GM19240 (cell line): Measurements from ENCODE around the gene MYOF.

Source experiments
- DNase-seq: peaks from one replicate; pipeline ENCODE4 v3.0.0; 2011; ENCODE audit warnings: low spot score; ENCODE audit not compliant: insufficient read length

The MYOF gene, protein sequence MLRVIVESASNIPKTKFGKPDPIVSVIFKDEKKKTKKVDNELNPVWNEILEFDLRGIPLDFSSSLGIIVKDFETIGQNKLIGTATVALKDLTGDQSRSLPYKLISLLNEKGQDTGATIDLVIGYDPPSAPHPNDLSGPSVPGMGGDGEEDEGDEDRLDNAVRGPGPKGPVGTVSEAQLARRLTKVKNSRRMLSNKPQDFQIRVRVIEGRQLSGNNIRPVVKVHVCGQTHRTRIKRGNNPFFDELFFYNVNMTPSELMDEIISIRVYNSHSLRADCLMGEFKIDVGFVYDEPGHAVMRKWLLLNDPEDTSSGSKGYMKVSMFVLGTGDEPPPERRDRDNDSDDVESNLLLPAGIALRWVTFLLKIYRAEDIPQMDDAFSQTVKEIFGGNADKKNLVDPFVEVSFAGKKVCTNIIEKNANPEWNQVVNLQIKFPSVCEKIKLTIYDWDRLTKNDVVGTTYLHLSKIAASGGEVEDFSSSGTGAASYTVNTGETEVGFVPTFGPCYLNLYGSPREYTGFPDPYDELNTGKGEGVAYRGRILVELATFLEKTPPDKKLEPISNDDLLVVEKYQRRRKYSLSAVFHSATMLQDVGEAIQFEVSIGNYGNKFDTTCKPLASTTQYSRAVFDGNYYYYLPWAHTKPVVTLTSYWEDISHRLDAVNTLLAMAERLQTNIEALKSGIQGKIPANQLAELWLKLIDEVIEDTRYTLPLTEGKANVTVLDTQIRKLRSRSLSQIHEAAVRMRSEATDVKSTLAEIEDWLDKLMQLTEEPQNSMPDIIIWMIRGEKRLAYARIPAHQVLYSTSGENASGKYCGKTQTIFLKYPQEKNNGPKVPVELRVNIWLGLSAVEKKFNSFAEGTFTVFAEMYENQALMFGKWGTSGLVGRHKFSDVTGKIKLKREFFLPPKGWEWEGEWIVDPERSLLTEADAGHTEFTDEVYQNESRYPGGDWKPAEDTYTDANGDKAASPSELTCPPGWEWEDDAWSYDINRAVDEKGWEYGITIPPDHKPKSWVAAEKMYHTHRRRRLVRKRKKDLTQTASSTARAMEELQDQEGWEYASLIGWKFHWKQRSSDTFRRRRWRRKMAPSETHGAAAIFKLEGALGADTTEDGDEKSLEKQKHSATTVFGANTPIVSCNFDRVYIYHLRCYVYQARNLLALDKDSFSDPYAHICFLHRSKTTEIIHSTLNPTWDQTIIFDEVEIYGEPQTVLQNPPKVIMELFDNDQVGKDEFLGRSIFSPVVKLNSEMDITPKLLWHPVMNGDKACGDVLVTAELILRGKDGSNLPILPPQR (N-terminal part only)

DNA sequence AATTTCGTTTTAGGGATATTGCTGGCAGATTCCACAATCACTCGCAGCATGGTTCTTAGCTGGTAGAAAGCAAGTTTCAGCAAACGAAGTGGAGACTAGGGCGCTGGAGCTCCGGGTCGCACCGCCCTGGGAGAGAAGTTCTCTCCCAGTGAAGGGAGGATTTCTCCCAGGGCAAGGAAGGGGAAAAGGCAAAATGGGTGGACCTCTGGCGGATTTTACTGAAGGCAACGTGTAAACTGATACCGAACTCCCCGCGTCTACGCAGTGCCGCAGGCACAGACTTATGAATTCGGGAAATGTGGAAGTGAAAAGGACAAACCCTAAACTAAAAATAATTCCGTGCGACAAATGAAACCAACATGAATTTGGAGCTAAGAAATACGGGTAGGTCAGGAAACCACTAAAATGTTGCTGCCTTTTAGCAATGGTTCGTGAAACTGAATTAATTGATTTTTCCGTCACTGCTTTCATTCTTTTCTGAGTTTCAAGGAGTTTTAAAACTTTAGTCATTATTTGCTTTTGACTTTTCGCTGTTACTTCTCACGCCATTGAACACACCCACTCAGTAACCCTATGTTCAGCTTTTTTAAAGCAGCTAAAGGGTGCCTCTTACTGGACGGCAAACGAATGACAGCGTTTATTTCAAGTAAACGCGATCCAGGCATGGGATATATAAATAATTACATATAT, at the start of gene MYOF:
TSS of gene MYOF (minus strand) at position 190 of the 690 bp plus-strand sequence. CDS start at position 50, 140 bp downstream.
- DNase-seq: no peak

DNA sequence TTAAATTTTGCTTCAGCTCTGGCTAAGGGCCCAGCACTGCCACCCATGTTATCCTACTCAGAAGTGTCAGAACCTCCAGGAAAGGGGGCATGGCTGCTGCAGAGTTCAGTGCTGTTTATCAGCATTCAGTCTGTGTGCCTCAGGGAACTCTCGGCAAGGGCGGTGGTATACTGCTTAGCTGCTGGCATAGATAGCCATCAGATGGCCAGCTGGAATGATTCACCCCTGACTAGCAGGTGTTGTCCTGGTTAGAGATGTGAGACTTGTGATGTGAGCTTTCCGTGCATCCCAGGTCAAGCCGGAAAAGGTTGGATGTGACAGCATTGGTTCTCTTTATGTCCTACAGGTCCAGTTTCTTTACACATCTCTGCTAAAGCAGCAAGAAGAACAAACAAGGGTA, 36.4 kb upstream of the MYOF start:
- no peak for DNase-seq

DNA sequence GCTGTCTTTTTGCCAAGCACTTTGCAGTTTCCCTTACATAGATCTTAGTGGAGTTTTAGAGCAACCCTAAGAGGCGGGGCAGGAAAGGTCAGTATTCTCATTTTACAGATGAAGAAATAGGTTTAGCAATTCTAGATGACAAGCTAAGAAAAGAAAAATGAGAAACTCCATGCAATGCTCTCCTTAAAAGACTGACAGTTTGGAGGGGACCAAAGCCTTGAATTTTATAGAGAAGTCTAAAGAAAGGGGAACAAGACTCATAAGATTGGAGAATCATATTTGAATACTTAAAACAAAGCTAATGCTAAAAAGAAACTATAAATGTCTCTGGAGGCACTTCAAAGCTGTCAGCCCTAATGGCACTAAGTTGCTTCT, 33.9 kb upstream of the MYOF start:
- DNase-seq: no peak

DNA sequence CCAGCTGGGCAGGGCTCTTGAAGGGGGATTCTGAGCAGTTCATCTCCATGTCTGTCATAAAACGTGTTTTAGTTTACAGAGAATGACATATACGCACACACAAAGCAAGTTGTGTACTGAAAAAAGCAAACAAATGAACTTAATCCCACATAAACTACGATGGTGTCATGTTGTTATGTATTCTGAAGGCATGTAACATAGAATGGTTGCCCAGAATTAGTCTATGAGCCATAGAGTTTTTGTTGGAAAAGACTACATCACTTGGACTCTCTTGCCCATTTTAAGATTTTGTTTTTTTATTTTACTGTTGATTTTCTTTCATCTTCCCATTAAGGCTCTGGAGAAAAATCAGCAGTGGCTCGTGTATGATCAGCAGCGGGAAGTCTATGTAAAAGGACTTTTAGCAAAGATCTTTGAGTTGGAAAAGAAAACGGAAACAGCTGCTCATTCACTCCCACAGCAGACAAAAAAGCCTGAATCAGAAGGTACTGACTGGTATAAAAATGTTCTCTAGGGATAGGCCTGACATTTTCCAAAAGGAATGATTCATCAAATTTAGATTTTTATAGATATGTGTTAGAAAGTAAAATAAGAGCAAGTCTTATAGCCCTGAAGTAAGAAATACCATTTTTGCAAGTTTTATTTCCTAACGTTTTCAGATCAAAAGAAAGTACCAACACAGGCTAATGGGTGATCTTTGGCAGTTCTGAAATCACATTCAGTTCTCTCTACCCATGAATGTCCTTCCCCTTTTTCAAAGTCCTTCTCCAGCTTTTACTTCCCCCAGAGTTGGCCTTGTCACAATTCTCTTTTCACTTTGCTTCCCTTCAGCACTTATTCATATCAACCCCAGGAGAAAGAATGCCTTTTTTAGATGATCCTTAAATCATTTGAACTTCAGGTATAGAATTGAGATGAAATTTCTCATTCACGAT, 33.2 kb upstream of the MYOF start:
- no peak for DNase-seq

DNA sequence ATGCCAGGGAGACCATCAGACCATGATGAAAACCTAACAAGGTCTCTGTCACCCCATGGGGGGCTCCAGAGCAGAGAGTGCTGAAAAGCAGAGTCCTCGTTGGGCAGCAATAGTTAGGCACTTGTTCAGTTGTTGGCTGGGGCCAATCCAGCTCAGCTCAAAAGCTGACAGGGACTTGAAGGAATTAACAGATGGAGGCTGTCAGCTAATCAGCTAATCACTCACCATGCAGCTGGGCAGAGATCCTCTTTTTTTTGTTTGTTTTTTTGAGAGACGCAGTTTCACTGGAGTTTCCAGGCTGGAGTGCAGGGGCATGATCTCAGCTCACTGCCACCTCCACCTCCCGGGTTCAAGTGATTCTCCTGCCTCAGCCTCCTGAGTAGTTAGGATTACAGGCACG, 32.4 kb upstream of the MYOF start:
- no peak for DNase-seq

DNA sequence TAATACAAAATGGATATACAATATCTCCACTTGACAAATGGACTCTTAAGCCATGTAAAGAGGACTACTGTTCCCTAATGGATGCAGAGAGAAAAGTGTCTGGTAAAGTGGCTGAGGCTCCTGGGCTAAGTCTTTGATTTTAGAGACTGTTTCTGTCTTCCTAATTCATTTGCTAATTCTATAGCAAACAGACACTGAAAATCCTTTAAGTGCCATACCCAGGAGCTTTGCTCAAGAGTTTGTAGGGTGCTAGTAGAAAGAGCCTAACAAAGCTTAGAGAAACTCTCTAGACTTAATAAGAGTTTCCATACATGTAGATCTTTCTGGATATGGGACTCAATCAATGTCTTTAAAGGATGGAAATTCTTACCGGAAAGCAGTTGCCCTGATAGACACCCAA, 31.0 kb upstream of the MYOF start:
- DNase-seq: no peak

DNA sequence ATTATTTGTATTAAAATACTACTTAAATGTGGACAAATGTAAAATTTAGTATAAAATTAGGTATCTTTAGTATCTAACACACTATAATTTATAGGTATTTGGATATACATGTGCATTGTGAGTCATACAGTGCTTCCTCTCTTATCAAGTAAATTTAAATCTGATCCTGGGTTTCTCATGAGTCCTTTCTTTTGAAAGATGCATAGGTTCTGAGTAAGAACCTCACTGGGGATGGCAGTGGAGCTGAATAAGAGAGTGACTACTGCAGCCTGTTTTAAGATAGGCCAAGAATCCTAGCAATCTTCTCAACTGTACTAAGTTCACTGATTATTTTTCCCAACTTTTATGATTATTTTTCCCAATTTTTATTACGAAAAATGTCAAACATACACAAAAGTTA, 30.4 kb upstream of the MYOF start:
- DNase-seq: no peak

DNA sequence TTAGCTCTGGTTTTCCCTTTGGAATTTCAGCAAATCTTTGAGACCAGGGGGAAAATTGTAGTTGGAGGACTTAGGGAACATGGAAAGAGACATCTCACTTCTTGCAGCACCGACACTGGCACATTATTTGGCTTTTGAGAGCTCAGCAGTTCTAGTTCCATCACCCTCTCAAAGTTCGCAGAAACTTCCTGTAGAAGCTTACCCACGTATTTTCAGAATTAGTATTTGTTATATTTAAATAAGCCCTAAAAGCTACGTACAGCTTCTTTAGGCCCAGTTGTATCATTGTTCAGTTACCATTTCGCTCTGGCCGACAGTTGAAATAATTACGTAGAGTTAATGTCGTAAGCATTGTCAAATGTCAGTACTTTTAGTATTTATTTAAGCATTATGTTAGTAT, 27.7 kb upstream of the MYOF start:
- no peak for DNase-seq

DNA sequence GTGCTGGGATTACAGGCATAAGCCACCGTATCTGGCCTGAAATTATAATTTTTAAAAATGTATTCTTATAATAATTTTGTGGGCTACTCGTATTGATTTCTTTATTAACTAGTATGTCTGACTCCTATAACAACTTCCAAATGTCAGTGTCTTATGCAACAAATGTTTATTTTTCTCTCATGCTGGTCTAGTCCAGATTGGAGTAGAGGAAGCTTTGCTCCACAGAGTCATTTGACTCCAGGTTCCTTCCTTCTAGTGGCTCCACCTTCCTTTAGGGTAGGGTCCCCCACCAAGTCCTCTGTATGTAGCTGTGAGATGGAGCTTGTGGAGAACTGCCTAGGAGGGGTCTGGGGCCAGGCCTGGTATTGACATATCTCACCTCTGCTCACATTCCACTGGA, 22.9 kb upstream of the MYOF start:
- no peak for DNase-seq

DNA sequence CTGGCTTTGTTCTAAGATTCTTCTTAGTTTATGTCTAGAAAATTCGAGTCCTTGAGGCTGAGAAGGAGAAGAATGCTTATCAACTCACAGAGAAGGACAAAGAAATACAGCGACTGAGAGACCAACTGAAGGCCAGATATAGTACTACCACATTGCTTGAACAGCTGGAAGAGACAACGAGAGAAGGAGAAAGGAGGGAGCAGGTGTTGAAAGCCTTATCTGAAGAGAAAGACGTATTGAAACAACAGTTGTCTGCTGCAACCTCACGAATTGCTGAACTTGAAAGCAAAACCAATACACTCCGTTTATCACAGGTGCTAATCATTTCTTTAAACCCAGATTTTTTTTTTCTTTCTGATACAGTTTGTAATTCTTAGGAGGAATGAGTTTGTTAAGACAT, 20.9 kb upstream of the MYOF start:
- no peak for DNase-seq

DNA sequence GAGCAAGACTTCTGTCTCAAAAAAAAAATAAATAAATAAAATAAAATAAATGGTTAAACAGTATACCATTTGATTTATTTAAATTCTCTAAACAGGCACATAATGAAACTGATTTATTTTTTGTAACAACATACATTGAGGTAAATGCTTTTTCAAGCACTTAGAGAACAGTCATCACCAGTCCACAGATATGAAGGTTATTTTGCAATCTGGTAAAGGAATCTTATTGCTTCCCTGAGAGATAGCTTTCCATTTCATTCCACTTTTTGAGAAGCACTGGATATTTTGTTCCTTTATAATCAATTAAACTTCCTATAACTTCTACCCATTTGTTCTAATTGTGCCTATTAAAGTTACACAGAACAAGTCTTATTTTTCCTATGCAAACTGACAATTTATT, 19.5 kb upstream of the MYOF start:
- DNase-seq: no peak

DNA sequence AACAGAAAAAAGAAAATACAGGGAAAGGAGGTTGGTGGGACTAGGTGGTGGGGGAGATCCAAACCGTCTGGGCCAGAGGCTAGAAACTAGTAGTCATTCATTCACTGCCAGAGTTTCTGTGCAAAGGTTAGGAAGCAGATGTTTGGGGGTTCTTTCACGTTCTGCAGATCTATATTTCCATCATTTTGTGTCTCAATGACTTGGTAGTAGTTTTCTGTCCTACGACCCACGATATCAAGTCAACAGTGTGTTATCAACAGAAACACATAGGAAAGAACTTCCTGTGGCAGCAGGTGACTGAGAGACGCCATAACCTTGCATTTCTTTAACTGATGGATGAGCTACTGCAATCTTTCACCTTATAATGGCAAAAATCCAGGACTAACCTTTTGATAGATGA, 16.0 kb upstream of the MYOF start:
- DNase-seq: no peak

DNA sequence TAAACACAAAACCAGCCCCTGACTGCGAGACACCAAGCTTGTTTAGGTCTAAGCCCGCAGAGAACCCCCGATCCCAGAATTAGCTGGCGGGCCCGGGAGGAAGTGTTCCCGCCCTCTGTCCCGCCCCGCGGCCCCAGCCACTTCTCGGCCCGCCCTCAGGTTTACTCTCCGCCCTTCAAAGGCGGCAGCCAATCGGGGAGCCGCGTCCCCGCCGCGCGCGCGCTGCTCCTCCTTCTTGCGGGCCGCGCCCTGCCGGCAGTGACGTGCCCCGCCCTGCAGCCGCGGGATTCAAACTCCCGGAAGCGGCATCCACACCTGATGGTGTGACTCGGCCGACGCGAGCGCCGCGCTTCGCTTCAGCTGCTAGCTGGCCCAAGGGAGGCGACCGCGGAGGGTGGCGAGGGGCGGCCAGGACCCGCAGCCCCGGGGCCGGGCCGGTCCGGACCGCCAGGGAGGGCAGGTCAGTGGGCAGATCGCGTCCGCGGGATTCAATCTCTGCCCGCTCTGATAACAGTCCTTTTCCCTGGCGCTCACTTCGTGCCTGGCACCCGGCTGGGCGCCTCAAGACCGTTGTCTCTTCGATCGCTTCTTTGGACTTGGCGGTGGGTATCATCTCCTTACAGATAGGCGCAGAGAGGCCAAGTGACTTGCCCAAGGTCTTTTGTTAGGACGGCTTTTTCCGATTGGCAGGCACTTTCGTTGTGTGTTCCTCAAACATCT, 14.3 kb upstream of the MYOF start, which contains the start of gene CEP55:
TSS of gene CEP55 (plus strand) at position 291 of the 720 bp plus-strand sequence. CDS start 3,440 bp downstream, outside the sequence.
- peak; percentile 62 for DNase-seq

DNA sequence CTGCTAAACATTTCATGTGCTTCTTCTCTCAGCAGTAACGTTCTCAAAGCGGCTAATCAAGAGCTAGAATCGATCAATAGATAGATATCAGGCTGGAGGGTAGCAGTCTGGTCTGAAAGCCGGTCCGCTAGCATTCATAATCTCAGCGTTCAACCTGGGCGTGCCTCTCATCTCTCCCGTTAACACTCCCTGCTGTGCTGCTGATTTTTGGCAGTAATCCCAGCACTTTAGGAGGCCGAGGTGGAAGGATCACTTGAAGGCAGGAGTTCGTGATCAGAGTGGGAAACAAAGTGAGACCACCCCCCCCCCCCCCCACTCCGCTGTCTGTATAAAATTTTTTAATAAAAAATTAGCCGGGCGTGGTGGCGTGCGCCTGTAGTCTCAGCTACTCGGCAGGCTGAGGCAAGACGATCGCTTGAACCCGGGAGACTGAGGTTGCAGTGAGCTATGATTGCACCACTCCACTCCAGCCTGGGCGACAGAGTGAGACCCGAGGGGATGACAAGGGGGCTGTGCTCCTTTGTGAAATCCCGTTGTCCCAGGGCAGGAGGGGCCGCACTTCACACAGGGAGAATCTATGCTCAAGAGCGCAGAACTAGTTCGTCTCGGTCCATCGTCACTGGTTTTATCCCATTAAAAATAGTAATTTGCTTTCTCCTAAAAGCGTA, 13.7 kb upstream of the MYOF start:
- no peak for DNase-seq

DNA sequence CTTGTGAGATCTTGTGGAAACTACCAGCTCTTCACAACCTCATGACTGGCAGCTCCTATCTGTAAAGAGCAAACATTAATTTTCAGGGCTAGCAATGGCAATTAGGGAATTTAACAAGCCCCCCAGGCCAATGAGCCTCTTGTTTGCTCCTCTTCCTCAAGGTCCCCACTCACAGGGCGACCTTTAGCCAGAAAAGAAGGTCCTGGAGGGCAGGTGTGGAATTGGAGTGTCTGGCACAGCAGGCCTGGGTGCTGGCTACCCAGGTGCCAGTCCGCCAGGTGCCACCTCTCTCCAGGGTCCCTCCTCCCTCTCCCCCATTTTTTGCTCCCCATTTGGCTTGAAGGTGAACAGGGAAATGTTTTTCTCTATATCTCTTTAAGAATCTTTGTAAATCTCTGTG, 12.4 kb upstream of the MYOF start:
- no peak for DNase-seq

DNA sequence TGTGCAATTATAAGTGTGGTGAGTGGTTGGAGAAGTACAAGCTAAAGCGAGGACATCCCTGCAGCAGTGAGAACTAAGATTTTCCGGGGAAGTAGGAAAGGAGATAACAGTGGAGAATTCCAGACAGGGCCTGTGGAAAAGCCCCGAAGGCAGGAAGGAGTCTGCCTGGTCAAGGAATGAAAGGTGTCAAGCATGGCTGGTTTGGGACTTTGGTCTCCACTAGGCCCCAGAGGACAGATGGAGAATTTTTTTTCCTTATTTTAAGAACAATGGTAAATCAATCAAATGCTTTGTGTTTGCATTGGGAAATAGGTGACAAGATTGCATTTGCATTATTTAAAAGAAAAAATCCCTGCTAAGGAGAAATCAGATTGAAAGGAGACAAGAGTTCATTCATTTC, 11.0 kb upstream of the MYOF start:
- no peak for DNase-seq

DNA sequence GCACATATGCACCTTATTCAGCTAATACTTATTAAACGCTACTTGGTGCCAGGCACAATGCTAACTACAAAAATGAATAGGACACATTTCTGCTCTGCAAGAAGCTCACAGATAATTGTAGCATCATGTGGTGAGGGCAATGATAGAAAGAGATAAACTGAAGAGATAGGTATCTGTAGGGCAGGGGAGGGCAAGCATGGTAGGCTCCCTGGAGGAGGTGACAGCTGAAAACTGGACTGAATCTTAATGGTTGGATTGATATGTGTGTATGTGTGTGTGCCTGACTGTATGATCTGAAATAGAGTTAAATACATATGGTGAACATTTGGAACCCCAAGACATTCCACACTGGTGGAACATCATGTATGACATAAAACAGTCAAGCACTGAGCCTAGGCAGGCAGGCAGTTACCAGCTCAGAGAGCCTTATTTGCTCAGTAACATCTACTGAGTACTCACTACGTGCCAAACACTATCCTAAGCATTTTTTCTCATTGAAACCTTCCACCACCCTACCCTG, 9.5 kb upstream of the MYOF start:
- no peak for DNase-seq

DNA sequence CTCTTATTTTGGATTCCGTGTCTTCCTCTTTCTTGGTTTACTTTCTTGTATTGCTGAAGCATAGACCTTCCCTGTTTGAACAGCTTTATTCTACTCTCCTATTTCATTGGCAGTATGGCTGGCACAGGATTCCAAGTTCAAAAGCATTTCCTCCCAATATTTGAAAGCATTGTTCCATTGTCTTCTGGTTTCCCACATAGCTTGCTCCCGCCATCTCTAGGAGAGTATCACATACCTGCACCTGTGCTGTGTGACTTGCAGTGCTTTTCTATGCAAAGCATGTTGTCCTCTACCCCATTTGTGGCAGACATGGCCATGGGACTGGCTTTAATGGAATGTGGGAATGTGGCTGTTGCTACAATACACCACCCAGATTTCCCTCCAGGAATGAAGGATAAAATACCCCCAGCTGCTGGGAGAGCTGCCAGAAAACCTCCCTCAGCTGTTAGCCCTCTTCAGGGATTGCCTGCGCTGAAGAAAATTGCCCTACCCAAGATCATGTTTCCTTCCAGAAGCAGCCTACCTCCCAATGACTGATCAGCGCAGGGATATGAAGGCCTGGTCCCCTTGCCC, 6.9 kb upstream of the MYOF start:
- DNase-seq: no peak
